ENCODE data around the gene ZNF496.

DNA sequence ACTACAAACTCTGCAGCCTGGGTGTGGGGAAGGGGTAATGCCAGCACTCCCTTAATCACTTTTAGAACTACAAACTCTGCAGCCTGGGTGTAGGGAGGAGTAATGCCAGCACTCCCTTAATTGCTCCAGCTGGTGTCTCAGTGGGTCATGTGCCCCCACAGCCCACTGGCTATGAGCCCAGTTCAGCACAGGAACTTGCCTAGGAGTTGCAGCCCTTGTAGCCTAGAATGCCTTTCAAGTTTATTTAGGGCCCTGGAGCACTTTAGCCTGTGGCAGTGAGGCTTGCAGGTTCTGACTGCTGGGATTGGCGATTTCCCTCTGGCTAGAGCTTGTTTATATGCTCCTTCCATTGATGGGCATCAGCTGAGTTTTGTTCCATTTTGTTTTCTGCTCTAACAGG, 58.7 kb downstream of the ZNF496 start:
- no peak for TF ChIP-seq EZH2phosphoT487 (IDR thresholded peaks at IDR 0.05; ENCODE audit: low read length)
- TF ChIP-seq, protein P1, sequence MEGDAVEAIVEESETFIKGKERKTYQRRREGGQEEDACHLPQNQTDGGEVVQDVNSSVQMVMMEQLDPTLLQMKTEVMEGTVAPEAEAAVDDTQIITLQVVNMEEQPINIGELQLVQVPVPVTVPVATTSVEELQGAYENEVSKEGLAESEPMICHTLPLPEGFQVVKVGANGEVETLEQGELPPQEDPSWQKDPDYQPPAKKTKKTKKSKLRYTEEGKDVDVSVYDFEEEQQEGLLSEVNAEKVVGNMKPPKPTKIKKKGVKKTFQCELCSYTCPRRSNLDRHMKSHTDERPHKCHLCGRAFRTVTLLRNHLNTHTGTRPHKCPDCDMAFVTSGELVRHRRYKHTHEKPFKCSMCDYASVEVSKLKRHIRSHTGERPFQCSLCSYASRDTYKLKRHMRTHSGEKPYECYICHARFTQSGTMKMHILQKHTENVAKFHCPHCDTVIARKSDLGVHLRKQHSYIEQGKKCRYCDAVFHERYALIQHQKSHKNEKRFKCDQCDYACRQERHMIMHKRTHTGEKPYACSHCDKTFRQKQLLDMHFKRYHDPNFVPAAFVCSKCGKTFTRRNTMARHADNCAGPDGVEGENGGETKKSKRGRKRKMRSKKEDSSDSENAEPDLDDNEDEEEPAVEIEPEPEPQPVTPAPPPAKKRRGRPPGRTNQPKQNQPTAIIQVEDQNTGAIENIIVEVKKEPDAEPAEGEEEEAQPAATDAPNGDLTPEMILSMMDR (IDR thresholded peaks at IDR 0.05; ENCODE audit: low read length): no peak
